T-helper 2 cell (primary cell): ENCODE measurements around the gene CPB2.

Experiments used
- DNase-seq, 5 experiments: peaks; one replicate each; pipeline versions ENCODE4 v3.0.0 to v3.0.0-alpha.2; 2012 to 2022
- total RNA-seq, 2 donors: gene quantifications; one replicate each; lab custom pipeline; 2026; lab: John Stamatoyannopoulos, UW

Gene CPB2
- total RNA-seq, result 0 to 0.07 reads per million in 2 donors

DNA sequence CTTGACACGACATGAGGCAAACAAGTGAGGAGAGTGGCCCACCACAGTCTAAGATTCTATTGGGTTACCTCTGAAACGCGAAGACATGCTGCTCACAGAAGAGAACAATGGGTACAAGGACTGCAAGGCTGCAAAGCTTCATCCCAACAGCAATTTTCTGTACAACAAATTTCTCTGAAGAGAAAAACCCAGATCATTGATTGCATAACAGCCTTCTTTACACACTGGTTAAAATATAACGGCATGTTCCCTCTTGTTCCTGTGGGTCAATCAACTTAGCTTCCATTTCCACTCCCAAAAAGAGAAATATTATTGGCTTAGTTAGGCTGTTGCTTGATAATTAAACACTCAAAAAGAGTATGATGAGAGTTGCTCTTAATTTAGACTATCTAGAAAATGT is at the start of gene CPB2:
Gene CPB2 (minus strand): TSS at position 166 of the 400 bp plus-strand sequence. CDS start 24 bp downstream, at position 142.
- DNase-seq, result no peak

- no peak for DNase-seq
Observed at GRCh38 chr13:46154136-46154801, 49.4 kb upstream of the CPB2 start.

DNA sequence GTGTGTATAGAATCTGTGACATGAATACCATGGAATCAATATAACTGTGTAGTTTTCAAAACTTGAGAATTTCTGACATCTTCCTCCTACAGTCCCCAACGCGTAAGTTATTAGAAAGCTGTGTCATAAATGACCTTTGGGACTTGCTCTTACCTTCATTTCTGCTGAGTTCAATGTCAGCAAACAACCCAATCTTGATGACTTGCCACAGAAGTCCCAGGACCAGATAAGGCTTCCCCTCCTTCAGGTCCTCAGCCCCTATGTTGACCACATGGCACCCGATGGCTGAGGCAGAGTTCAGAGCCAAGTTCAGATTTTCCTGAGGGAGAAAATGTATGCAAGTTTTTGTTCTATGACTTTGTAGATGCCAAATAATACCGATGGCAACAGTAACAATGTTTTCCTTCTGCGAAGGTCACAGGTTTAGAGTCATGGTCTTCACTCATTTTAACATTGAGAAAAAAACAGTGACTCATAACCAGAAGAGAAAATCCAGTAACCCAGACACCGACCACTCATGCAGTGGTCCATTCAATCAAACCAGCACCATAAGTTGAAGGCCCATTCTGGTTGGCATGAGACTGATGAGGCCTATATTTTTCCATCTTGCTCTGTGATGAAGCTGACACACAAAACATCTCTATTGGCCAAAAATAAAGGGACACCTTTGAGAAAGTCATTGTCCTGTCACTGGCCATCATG is 47.9 kb upstream of the CPB2 start:
- DNase-seq, result no peak

- no peak for DNase-seq
Observed at GRCh38 chr13:46150134-46150693, 45.4 kb upstream of the CPB2 start.

- DNase-seq, result peak in 1 of 5 experiments; percentile 18
Observed at GRCh38 chr13:46149272-46150133, 44.7 kb upstream of the CPB2 start.

GRCh38 chr13:46146898-46147297 is 42.1 kb upstream of the CPB2 start:
- DNase-seq, result no peak

DNA sequence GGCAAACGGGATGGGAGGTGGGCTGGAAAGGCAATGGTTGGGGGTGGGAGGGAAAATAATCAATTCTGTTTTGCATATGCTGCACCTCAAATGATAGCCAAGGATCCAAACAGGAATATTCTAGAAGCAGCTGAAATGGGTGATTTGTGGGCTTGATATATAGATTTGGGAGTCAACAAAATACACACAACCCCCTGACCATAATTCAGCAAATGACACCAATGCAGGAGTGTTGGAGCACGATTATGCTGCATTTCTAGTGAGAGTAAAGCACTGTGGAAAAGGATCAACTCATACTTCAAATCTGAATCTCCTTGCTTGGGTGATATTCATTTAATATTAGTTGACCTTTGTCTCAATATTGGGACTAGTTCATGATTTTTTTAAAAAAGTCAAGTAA is 41.1 kb upstream of the CPB2 start:
- no peak for DNase-seq

- DNase-seq, result no peak
Observed at GRCh38 chr13:46145135-46145534, 40.3 kb upstream of the CPB2 start.

GRCh38 chr13:46143184-46143701 is 38.4 kb upstream of the CPB2 start:
- DNase-seq, result no peak

GRCh38 chr13:46142776-46143175 is 37.9 kb upstream of the CPB2 start:
- no peak for DNase-seq

GRCh38 chr13:46140044-46140443 is 35.2 kb upstream of the CPB2 start:
- no peak for DNase-seq

GRCh38 chr13:46137627-46138317 is 32.9 kb upstream of the CPB2 start:
- no peak for DNase-seq

DNA sequence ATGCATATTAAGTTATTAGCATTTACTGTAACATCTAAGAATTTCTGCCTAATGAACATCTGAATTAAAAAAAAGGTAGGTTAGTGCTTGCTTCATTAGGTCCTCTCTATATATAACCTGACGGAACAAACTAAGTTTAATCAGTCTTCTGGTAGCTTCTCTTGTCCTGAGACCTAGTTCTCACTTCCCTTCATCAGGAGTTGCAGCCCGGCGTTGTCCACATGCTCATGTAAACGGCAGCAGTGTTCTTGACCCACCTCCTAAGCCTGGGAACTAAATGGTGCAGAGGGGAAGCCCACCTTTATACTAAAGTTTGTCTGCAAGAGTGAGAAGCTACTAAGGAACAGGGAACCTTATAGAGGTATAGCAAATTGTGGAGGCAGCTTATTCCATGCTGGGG is 31.9 kb upstream of the CPB2 start:
- DNase-seq, result no peak

DNA sequence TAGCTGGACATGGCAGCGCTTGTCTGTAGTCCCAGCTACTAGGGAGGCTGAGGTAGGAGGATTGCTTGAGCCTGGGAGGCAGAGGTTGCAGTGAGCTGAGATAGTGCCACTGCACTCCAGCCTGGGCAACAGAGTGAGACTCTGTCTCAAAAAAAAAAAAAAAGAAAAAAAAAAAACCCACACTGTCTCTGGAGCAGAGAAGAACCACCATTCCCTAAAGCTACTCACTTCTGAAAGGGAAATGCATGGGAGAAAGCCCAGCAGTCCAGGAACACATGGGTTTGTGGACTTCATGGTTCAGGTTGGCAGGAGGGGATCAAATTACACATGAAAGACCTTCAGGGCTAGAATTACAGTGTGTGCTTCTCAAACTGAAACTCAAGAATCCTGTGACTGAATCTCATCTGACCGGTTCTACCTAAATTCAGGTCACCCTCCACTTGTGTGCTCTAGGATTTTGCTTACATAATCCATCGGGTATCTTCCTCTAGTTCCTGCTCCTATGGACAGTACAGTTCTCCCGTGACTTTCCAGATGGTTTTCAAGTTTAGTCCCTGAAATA is 30.2 kb upstream of the CPB2 start:
- DNase-seq, result no peak

DNA sequence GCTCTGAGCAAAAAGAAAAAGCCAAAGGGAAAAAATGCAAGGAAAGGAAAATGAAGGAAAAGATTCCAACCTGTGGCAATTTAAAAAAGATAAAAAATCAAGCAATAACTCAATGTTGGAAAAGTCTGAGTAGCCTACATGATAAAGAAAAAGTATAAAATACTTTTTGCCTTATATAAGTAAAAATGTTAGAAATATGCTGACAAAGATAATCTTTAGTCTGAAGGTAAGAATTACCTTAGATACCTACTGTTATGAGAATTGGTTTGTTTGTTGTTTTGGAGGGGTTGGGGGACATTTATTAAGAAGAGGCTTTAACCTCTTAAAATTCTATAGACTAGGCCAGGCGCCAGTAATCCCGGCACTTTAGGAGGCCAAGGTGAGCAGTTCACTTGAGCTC is 29.7 kb upstream of the CPB2 start:
- DNase-seq, result no peak

- no peak for DNase-seq
Observed at GRCh38 chr13:46132109-46132508, 27.3 kb upstream of the CPB2 start.

DNA sequence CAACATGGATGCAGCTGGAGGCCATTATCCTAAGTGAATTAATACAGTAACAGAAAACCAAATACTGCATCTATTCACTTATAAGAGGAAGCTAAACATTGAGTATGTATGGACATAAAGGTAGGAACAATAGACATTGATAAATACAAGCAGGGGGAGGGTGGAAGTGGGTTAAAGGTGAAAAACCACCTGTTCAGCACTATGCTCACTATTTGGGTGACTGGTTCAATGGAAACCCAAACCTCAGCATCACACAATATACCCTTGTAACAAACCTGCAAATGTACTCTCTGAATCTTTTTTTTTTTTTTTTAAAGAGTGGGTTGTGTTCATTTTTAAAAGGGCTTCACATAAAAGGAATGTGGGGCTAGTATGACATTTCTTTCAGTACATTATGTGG is 26.9 kb upstream of the CPB2 start:
- DNase-seq, result no peak

DNA sequence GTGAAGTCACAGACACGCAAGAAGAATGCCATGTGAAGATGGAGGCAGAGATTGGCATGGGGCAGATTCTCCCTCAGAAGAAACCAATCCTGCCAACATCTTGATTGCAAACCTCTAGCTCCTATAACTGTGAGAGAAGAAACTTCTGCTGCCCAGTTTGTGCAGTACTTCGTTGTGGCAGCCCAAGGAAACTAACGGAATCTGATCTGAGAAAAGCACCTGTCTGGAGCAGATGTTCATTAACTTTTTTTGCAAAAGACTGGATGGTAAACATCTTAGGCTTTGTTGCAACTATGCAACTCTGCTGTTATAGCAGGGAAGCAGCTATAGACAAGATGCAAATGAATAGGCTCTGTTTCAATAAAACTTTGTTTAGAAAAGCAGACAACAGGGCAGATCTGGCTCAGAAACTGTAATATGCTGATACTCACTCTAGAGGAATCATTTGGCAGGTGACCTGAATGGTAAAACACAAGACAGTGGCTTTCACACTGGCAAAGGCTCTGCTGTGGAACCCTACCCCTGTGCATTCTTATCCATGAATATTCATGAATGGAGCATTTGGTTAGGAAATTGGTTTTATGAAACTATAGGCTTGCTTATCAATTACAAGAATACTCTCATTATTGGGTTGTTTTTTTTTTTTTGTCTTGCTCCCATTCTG is 25.3 kb upstream of the CPB2 start:
- DNase-seq, result no peak

GRCh38 chr13:46129124-46129523 is 24.3 kb upstream of the CPB2 start:
- DNase-seq, result no peak

GRCh38 chr13:46127358-46128023 is 22.7 kb upstream of the CPB2 start:
- no peak for DNase-seq
